Neural cell (in vitro differentiated cells): ENCODE results near the gene TFEB. TPM values are rescaled to one million over a fixed set of nuclear protein-coding genes. Genes with fewer than 3 reads are reported as not detected.

Experiments used
- H2AFZ ChIP-seq: fragments of 200-600, 300-800 bp; sonication (generic), shearing (Covaris generic); 2 replicates; pipeline ENCODE4 v1.6.0; 2014; ENCODE audit warnings: low read depth, mild to moderate bottlenecking, antibody characterized with exemption, low read length, moderate library complexity
- H3F3A ChIP-seq: fragments of 200-600 bp; shearing (Covaris generic); 2 replicates; pipeline ENCODE4 v1.6.1; 2016; ENCODE audit warnings: mild to moderate bottlenecking, moderate library complexity, mixed read lengths, antibody characterized with exemption, low read length; ENCODE audit not compliant: insufficient read depth, poor library complexity, severe bottlenecking
- H3K27ac ChIP-seq: fragments of 200-600, 300-800 bp; sonication (generic), shearing (Covaris generic); 2 replicates; pipeline ENCODE4 v1.5.1; 2014; ENCODE audit warnings: mild to moderate bottlenecking, low read length, moderate library complexity
- H3K27me3 ChIP-seq: fragments of 300-800, 200-600 bp; sonication (generic), shearing (Covaris generic); 2 replicates; pipeline ENCODE4 v1.6.0; 2014; ENCODE audit warnings: mild to moderate bottlenecking, low read depth, low read length, moderate library complexity; ENCODE audit not compliant: insufficient read depth
- H3K36me3 ChIP-seq: fragments of 300-800, 200-600 bp; sonication (generic), shearing (Covaris generic); 2 replicates; pipeline ENCODE4 v1.5.1; 2014; ENCODE audit warnings: mild to moderate bottlenecking, antibody characterized with exemption, low read length, moderate library complexity; ENCODE audit not compliant: insufficient read depth
- H3K4me2 ChIP-seq: fragments of 300-800, 200-600 bp; sonication (generic), shearing (Covaris generic); 2 replicates; pipeline ENCODE4 v1.6.0; 2014; ENCODE audit warnings: mild to moderate bottlenecking, low read length
- H3K4me3 ChIP-seq: fragments of 300-800, 200-600 bp; sonication (generic), shearing (Covaris generic); 2 replicates; pipeline ENCODE4 v1.5.1; 2014; ENCODE audit warnings: mild to moderate bottlenecking, low read length, moderate library complexity
- H3K79me2 ChIP-seq: fragments of 200-600 bp; shearing (Covaris generic); replicated peaks from 2 replicates; pipeline ENCODE4 v1.6.0; 2014; ENCODE audit warnings: mild to moderate bottlenecking, low read length, moderate library complexity; ENCODE audit not compliant: insufficient read depth
- H3K9ac ChIP-seq: fragments of 300-800, 200-600 bp; sonication (generic), shearing (Covaris generic); 2 replicates; pipeline ENCODE4 v1.6.1; 2016; ENCODE audit warnings: mild to moderate bottlenecking, low read length, mixed read lengths
- H3K9me2 ChIP-seq: fragments of 200-600 bp; shearing (Covaris generic); 2 replicates; pipeline ENCODE4 v1.6.1; 2016; ENCODE audit warnings: mild to moderate bottlenecking, low read length, mixed read lengths; ENCODE audit not compliant: insufficient read depth
- H3K9me3 ChIP-seq: fragments of 200-600, 300-800 bp; sonication (generic), shearing (Covaris generic); 2 replicates; pipeline ENCODE4 v1.6.1; 2016; ENCODE audit warnings: mild to moderate bottlenecking, mixed run types, low read length, moderate library complexity, mixed read lengths
- H4K20me1 ChIP-seq: fragments of 200-600 bp; shearing (Covaris generic); 2 replicates; pipeline ENCODE4 v1.6.1; 2016; ENCODE audit warnings: mild to moderate bottlenecking, mixed run types; ENCODE audit not compliant: insufficient read depth
- EP300 ChIP-seq: fragments of 450-650 bp; conservative IDR thresholded peaks from 2 replicates; pipeline ENCODE4 v1.6.1; 2014; ENCODE audit warnings: antibody characterized with exemption, mild to moderate bottlenecking, moderate library complexity; ENCODE audit not compliant: poor library complexity, severe bottlenecking
- EZH2 ChIP-seq: fragments of 200-600, 300-800 bp; shearing (Covaris generic), sonication (generic); IDR thresholded peaks from 2 replicates; pipeline ENCODE4 v1.6.1; 2014; ENCODE audit warnings: antibody characterized with exemption, low read length, borderline replicate concordance, mild to moderate bottlenecking; ENCODE audit not compliant: insufficient read depth, poor library complexity, severe bottlenecking
- MXI1 ChIP-seq: fragments of 450-650 bp; conservative IDR thresholded peaks from 2 replicates; pipeline ENCODE4 v1.6.1; 2014; ENCODE audit warnings: antibody characterized with exemption, mild to moderate bottlenecking; ENCODE audit not compliant: poor library complexity, severe bottlenecking
- POLR2AphosphoS5 ChIP-seq: IDR thresholded peaks from 2 replicates; pipeline ENCODE4 v1.6.1; 2012
- RAD21 ChIP-seq: fragments of 450-650 bp; conservative IDR thresholded peaks from 2 replicates; pipeline ENCODE4 v1.6.1; 2014; ENCODE audit warnings: antibody characterized with exemption, mild to moderate bottlenecking, moderate library complexity
- REST ChIP-seq: IDR thresholded peaks from 2 replicates; pipeline ENCODE4 v1.6.1; 2012; ENCODE audit warnings: borderline replicate concordance
- SMC3 ChIP-seq: fragments of 450-650 bp; conservative IDR thresholded peaks from 2 replicates; pipeline ENCODE4 v1.6.1; 2014; ENCODE audit warnings: antibody characterized with exemption, mild to moderate bottlenecking, moderate library complexity; ENCODE audit not compliant: poor library complexity
- TAF1 ChIP-seq: IDR thresholded peaks from 2 replicates; pipeline ENCODE4 v1.6.1; 2012; ENCODE audit warnings: low read depth
- polyA plus RNA-seq: library from polyadenylated mRNA; depleted of rRNA; stranded (reverse); fragments of >200 nt; gene quantifications from 2 replicates; pipeline ENCODE4 v1.2.3, GENCODE V29; 2014
- TF ChIP-seq, protein P1 (sequence below): fragments of 450-650 bp; IDR thresholded peaks from 2 replicates; pipeline ENCODE4 v1.5.1; 2014; ENCODE audit warnings: antibody characterized with exemption, mild to moderate bottlenecking, moderate library complexity; ENCODE audit not compliant: poor library complexity, severe bottlenecking

The TFEB gene
- polyA plus RNA-seq, 1 donor from 2014 or later: 0.24 TPM

DNA sequence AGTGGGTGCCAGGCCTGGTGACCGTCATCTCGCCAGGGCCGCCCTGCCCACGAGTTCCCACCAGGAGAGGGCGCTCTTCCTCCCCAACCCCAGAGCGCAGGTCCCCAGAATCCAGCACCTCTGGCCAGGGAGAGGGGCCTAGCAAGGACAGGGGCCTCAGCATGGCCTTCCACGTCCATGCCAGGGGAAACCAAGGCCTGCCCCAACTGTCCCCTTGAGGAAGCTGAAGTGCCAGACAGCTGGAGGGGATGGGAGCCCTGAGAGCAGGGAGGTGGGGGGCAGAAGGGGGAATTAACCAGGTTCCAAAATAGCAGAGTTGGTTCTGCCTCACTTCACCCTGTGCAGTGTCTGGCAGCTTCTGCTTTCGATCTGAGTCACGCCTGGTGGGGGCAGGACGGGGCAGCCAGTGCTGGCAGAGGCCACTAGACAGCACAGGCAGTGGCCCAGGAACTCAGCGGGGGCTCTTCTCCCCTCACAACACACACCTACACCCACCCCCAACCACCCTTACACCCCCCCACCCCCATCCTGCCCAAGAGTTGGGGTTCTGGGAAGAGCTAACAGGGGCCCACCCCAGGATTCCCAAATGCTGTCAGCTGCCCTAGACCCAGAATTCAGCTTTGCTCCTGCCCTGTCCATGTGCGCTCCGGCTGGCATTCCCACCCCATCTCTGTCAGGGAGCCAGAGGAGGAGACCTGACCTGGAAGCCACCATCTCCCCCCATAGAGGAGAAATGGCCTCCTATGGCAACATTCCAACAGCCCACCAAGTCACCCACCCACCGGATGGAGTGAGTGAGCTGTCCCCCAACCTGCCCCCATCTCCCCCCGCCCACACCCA is 29.2 kb downstream of the TFEB start:
- no peaks in the 10 kb centered on the region for H3F3A ChIP-seq
- TF ChIP-seq, protein P1, sequence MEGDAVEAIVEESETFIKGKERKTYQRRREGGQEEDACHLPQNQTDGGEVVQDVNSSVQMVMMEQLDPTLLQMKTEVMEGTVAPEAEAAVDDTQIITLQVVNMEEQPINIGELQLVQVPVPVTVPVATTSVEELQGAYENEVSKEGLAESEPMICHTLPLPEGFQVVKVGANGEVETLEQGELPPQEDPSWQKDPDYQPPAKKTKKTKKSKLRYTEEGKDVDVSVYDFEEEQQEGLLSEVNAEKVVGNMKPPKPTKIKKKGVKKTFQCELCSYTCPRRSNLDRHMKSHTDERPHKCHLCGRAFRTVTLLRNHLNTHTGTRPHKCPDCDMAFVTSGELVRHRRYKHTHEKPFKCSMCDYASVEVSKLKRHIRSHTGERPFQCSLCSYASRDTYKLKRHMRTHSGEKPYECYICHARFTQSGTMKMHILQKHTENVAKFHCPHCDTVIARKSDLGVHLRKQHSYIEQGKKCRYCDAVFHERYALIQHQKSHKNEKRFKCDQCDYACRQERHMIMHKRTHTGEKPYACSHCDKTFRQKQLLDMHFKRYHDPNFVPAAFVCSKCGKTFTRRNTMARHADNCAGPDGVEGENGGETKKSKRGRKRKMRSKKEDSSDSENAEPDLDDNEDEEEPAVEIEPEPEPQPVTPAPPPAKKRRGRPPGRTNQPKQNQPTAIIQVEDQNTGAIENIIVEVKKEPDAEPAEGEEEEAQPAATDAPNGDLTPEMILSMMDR: no peak
- TF ChIP-seq MXI1: no peak
- no peak for TF ChIP-seq POLR2AphosphoS5
- no peak for TF ChIP-seq RAD21
- no peak for TF ChIP-seq REST
- TF ChIP-seq TAF1: no peak
- no peak for TF ChIP-seq SMC3
- TF ChIP-seq EZH2: no peak
- no peak for TF ChIP-seq EP300
- H3K27me3 ChIP-seq: no peaks in the 10 kb centered on the region
- H3K9ac ChIP-seq: no peak overlapping the region
- no peak overlapping the region for H3K27ac ChIP-seq
- no peak overlapping the region for H2AFZ ChIP-seq
- no peaks in the 10 kb centered on the region for H3K9me3 ChIP-seq
- no peak overlapping the region for H3K4me2 ChIP-seq
- no peaks in the 10 kb centered on the region for H3K9me2 ChIP-seq
- no peak overlapping the region for H3K4me3 ChIP-seq
- no peaks in the 10 kb centered on the region for H3K36me3 ChIP-seq
- no peaks in the 10 kb centered on the region for H3K79me2 ChIP-seq
- H4K20me1 ChIP-seq: no peaks in the 10 kb centered on the region

- H3K4me3 ChIP-seq: no peak overlapping the region
- H4K20me1 ChIP-seq: no peaks in the 10 kb centered on the region
- no peak overlapping the region for H3K27ac ChIP-seq
- no peak for TF ChIP-seq RAD21
- TF ChIP-seq EP300: no peak
- no peak for TF ChIP-seq SMC3
- no peak for TF ChIP-seq TAF1
- TF ChIP-seq, protein P1: no peak
- no peak for TF ChIP-seq REST
- no peak for TF ChIP-seq EZH2
- no peak for TF ChIP-seq POLR2AphosphoS5
- TF ChIP-seq MXI1: no peak
- no peaks in the 10 kb centered on the region for H3K27me3 ChIP-seq
- no peaks in the 10 kb centered on the region for H3K79me2 ChIP-seq
- no peak overlapping the region for H2AFZ ChIP-seq
- no peaks in the 10 kb centered on the region for H3K9me2 ChIP-seq
- no peaks in the 10 kb centered on the region for H3F3A ChIP-seq
- H3K4me2 ChIP-seq: no peak overlapping the region
- H3K9me3 ChIP-seq: no peaks in the 10 kb centered on the region
- H3K9ac ChIP-seq: no peak overlapping the region
- H3K36me3 ChIP-seq: no peaks in the 10 kb centered on the region
Observed at GRCh38 chr6:41705311-41705995, 30.0 kb downstream of the TFEB start.
